Thymus (tissue), 11 donors: ENCODE measurements around the gene NDUFB2. TPM values are rescaled to one million over a fixed set of nuclear protein-coding genes. Genes with fewer than 3 reads are reported as not detected.
"Not testable (repeated sequence)": the region's sequence is repeated elsewhere in the genome, so short reads cannot be mapped to it uniquely, and the experiment has no call there.

Source experiments
- DNase-seq, 9 donors: peaks; one replicate each; pipeline ENCODE4 v3.0.0-alpha.2; 2013; ENCODE audit warnings: low spot score in 9 of 9, low read depth in 6 of 9, missing footprints in 1 of 9
- H3K27ac ChIP-seq, 2 donors: one replicate each; pipeline ENCODE4 v1.5.1; 2013; ENCODE audit warnings: control low read depth in 1 of 2, low read depth in 1 of 2, low read length in 1 of 2, mild to moderate bottlenecking in 1 of 2, moderate library complexity in 1 of 2
- H3K27me3 ChIP-seq, 2 donors: one replicate each; pipeline ENCODE4 v1.5.1; 2013; ENCODE audit warnings: low read length in 1 of 2; ENCODE audit not compliant: control insufficient read depth in 2 of 2, insufficient read depth in 1 of 2
- H3K36me3 ChIP-seq, 2 donors: one replicate each; pipeline ENCODE4 v1.5.1; 2013; ENCODE audit warnings: low read length in 1 of 2, mild to moderate bottlenecking in 1 of 2, moderate library complexity in 1 of 2; ENCODE audit not compliant: control insufficient read depth in 2 of 2, insufficient read depth in 2 of 2
- H3K4me1 ChIP-seq, 2 donors: one replicate each; pipeline ENCODE4 v1.5.1; 2013; ENCODE audit warnings: low read length in 2 of 2; ENCODE audit not compliant: control insufficient read depth in 2 of 2, insufficient read depth in 2 of 2
- H3K4me3 ChIP-seq, 2 donors: one replicate each; pipeline ENCODE4 v1.5.1; 2013; ENCODE audit warnings: low read length in 2 of 2, control low read depth in 1 of 2, mild to moderate bottlenecking in 1 of 2
- H3K9me3 ChIP-seq, 2 donors: one replicate each; pipeline ENCODE4 v1.5.1; 2013; ENCODE audit warnings: low read length in 1 of 2, mild to moderate bottlenecking in 1 of 2; ENCODE audit not compliant: control insufficient read depth in 2 of 2, insufficient read depth in 1 of 2
- WGBS: extraction: QIAGEN DNeasy Blood & Tissue Kit; methylation state at CpG from one replicate; pipeline ENCODE4 v1.1.7; 2013; 5-methylcytosine and 5-hydroxymethylcytosine counted together
- polyA plus RNA-seq: library from polyadenylated mRNA; stranded (reverse); fragments of 200-250 nt; gene quantifications from one replicate; pipeline ENCODE4 v1.2.3, GENCODE V29; 2013
- total RNA-seq: library from RNA; stranded (reverse); fragments of 120-200 nt; gene quantifications from one replicate; pipeline ENCODE4 v1.2.4, GENCODE V29; 2013
- donor health status: healthy.

NDUFB2 gene
- total and polyA plus RNA-seq, 2 donors = 209 to 254 TPM

GRCh38 chr7:140693849-140694248 is 2.7 kb upstream of the NDUFB2 start:
- H3K4me3 ChIP-seq, H3K27me3 ChIP-seq, DNase-seq, H3K27ac ChIP-seq, H3K9me3 ChIP-seq: not testable (repeated sequence)
- 98% methylated on average over 10 of the region's 10 CpGs for WGBS
- Histone ChIP-seq H3K36me3 (peaks cover 17 to 31% of the 10 kb centered on the region in 2 donors), H3K4me1 (peaks cover 6 to 18% of the 10 kb centered on the region in 2 donors)

- H3K27ac ChIP-seq = no peak overlapping the region
- peaks cover 6 to 18% of the 10 kb centered on the region in 2 donors for H3K4me1 ChIP-seq
- no peaks in the 10 kb centered on the region for H3K27me3 ChIP-seq
- H3K9me3 ChIP-seq = no peaks in the 10 kb centered on the region
- H3K36me3 ChIP-seq = peaks cover 11 to 26% of the 10 kb centered on the region in 2 donors
- WGBS = 99% methylated on average over 6 of the region's 6 CpGs
- H3K4me3 ChIP-seq = no peak overlapping the region
- DNase-seq = no peak
Observed at GRCh38 chr7:140694592-140694991, 1.9 kb upstream of the NDUFB2 start.

GRCh38 chr7:140695381-140695780 is 1.1 kb upstream of the NDUFB2 start:
- Histone ChIP-seq H3K9me3 (no peaks in the 10 kb centered on the region), H3K4me1 (peaks cover 6 to 18% of the 10 kb centered on the region in 2 donors), H3K27ac (no peak overlapping the region), H3K4me3 (no peak overlapping the region), H3K36me3 (peaks cover 9 to 18% of the 10 kb centered on the region in 2 donors), H3K27me3 (no peaks in the 10 kb centered on the region)
- WGBS = 98% methylated on average over 11 of the region's 11 CpGs
- no peak for DNase-seq

GRCh38 chr7:140696024-140696679 is 356 bp upstream of the NDUFB2 start:
- H3K36me3 ChIP-seq = peaks cover 9 to 17% of the 10 kb centered on the region in 2 donors
- 40% methylated on average over 23 of the region's 23 CpGs for WGBS
- H3K4me3 ChIP-seq = peak overlapping the region; percentile 95 to 96
- no peaks in the 10 kb centered on the region for H3K9me3 ChIP-seq
- H3K27ac ChIP-seq = peak overlapping the region; percentile 90 to 97
- peaks cover 6 to 18% of the 10 kb centered on the region in 2 donors for H3K4me1 ChIP-seq
- peak in 8 of 9 donors; percentile 79 to 96 (median 93) for DNase-seq
- H3K27me3 ChIP-seq = no peaks in the 10 kb centered on the region

GRCh38 chr7:140697447-140698143 is 1.1 kb downstream of the NDUFB2 start:
- Histone ChIP-seq H3K27me3 (no peaks in the 10 kb centered on the region), H3K4me1 (peaks cover 6 to 18% of the 10 kb centered on the region in 2 donors), H3K36me3 (peaks cover 2 to 7% of the 10 kb centered on the region in 2 donors), H3K27ac (peak overlapping the region; percentile 90 to 97), H3K4me3 (peak overlapping the region; percentile 95 to 96), H3K9me3 (no peaks in the 10 kb centered on the region)
- 34% methylated on average over 24 of the region's 24 CpGs for WGBS
- no peak for DNase-seq

GRCh38 chr7:140698477-140698876 is 2.0 kb downstream of the NDUFB2 start:
- H3K4me1 ChIP-seq = peaks cover 6 to 18% of the 10 kb centered on the region in 2 donors
- peaks cover 9 to 15% of the 10 kb centered on the region in 2 donors for H3K36me3 ChIP-seq
- DNase-seq = no peak
- no peak overlapping the region for H3K27ac ChIP-seq
- H3K9me3 ChIP-seq = no peaks in the 10 kb centered on the region
- H3K4me3 ChIP-seq = no peak overlapping the region
- no peaks in the 10 kb centered on the region for H3K27me3 ChIP-seq
- 96% methylated on average over 8 of the region's 8 CpGs for WGBS

GRCh38 chr7:140702774-140703173 is 6.3 kb downstream of the NDUFB2 start:
- peaks cover 4% of the 10 kb centered on the region in 2 donors for H3K4me1 ChIP-seq
- no peaks in the 10 kb centered on the region for H3K9me3 ChIP-seq
- H3K4me3 ChIP-seq = no peak overlapping the region
- no peaks in the 10 kb centered on the region for H3K27me3 ChIP-seq
- WGBS = 98% methylated on average over 10 of the region's 10 CpGs
- H3K36me3 ChIP-seq = peaks cover 20 to 32% of the 10 kb centered on the region in 2 donors
- no peak overlapping the region for H3K27ac ChIP-seq
- no peak for DNase-seq

GRCh38 chr7:140704205-140704604 is 7.7 kb downstream of the NDUFB2 start:
- DNase-seq = no peak
- Histone ChIP-seq H3K36me3 (peaks cover 20 to 34% of the 10 kb centered on the region in 2 donors), H3K4me3 (no peak overlapping the region), H3K4me1 (no peaks in the 10 kb centered on the region), H3K27ac (no peak overlapping the region), H3K9me3 (no peaks in the 10 kb centered on the region), H3K27me3 (no peaks in the 10 kb centered on the region)
- 100% methylated on average over 2 of the region's 2 CpGs for whole genome bisulfite sequencing

GRCh38 chr7:140707132-140707531 is 10.6 kb downstream of the NDUFB2 start:
- Histone ChIP-seq H3K27me3 (no peaks in the 10 kb centered on the region), H3K27ac (no peak overlapping the region), H3K4me1 (no peaks in the 10 kb centered on the region), H3K36me3 (peaks cover 20 to 34% of the 10 kb centered on the region in 2 donors), H3K4me3 (no peak overlapping the region), H3K9me3 (no peaks in the 10 kb centered on the region)
- 98% methylated on average over 5 of the region's 5 CpGs for WGBS
- DNase-seq = no peak
